Thyroid gland (tissue), 4 donors: ENCODE results near the gene MYL10.

ENCODE experiments used
- CTCF ChIP-seq, 6 experiments: fragments of 200-600 bp in 3 of 6; fragments of 450-650 bp in 3 of 6; sonication (generic) in 3 of 6; IDR thresholded peaks; one replicate each; pipeline ENCODE4 v1.5.1; 2016 to 2019; ENCODE audit warnings: antibody characterized with exemption in 6 of 6, mild to moderate bottlenecking in 2 of 6, inconsistent platforms in 1 of 6, moderate library complexity in 1 of 6
- POLR2A ChIP-seq, 2 donors: fragments of 450-650 bp; IDR thresholded peaks; one replicate each; pipeline ENCODE4 v1.6.1; 2017; ENCODE audit warnings: antibody characterized with exemption in 2 of 2, mild to moderate bottlenecking in 2 of 2, moderate library complexity in 1 of 2

- TF ChIP-seq CTCF (IDR thresholded peaks at IDR 0.05) = no peak
- TF ChIP-seq POLR2A (IDR thresholded peaks at IDR 0.05) = no peak
These were observed 30.6 kb upstream of the MYL10 start for GRCh38 chr7:101659706-101660105.
